HG02852 (cell line): ENCODE data around the gene NTPCR.
"Not testable (repeated sequence)": the region's sequence is repeated elsewhere in the genome, so short reads cannot be mapped to it uniquely, and the experiment has no call there.

Experiments used
- ATAC-seq: cut with Tn5 transposase; IDR thresholded peaks from one replicate; pipeline ENCODE4 v1.9.1; 2021; ENCODE audit warnings: mild to moderate bottlenecking, moderate library complexity; ENCODE audit not compliant: unreplicated experiment

Gene NTPCR

DNA sequence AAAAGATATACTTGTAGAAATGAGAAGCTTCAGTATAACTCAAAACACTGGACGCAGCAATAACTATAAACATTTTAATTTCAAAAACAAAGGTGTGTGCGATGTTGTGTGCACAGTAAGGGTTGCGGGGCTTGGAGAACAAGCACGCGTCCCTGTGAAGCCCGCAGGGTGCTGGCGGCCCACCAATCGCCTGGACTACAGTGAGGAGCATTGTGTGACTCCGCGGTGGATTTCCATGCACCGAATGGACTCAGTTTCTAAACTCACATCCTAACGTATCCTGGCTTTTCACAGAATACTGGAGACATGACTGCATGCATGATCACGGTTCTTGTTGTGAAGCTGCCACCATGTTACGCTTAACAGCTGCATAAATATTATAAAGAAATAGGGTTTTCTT, 33.0 kb downstream of the NTPCR start:
- no peak for ATAC-seq

DNA sequence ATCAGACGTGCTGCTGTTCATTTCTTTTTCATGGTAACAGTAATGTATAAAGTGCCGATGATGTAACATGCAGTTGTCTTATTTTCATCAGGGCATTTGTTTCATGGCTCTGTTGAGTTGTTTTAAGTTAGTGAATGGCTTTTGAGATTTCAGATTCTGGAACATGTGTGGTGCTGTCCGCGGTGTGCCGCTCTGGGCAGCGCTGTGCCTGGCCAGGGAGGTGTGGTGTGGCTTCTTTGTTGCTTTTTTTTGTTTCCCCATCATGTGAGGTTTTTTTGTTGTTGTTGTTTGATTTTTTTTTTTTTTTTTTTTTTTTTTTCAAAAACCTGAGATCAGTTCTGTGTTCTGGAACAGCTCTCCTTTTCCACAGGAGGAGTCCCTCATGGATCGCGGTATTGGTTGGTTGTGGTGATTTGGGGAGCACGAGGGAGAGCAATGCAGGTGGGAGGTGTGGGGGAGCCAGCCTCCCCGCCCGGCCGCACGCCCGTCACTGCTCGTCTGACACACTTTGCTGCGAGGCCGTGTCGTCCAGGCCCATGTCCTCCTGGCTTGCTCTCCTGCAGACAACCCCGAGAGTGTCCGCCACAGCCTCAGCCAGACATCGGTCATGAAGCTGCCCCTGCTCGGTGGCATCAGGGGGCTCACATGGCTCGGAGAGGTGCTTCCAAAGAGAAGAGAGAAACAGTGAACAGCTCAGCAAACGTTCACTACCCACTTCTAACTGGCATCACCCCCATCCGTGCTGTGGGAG, 33.6 kb downstream of the NTPCR start:
- no peak for ATAC-seq

DNA sequence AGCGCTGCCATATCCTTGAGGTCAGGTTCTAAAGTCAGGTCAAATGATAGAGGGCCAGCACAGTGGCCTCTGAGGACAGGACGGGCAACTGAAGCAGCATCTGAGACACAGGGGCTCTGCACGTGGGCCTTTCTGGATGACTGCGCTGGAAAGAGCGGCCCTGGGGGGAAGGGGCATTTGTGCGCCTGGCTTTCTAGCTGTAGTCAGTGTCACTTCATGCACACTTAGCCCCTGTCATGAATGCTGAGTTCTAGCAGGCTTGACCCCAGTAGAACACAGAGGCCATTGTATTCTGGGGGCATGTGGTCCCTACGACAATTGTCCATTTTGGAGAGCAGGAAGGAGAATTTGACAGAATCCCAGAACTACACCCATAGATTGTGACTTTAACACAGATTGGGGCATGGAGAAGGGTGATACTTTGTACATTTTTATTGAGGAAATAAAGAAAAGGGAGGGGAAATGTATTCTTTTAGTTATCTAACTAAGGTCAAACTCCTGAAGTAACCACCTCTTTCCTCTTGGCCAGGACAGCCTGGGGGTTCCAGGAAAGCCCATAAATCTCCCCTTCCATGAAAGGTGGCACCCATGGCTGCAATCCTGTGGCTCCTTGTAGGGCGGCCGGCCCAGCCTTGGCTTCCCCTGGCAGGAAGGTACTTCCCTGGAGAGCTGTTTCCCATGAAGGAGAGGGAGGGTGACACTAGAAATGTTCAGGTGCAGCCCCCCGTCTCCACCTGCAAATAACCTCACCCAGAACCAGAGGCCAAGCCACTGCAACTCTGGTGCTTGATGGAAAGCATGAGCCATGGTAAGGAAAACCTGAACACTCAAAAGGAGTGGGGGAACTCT, 34.4 kb downstream of the NTPCR start:
- no peak for ATAC-seq

DNA sequence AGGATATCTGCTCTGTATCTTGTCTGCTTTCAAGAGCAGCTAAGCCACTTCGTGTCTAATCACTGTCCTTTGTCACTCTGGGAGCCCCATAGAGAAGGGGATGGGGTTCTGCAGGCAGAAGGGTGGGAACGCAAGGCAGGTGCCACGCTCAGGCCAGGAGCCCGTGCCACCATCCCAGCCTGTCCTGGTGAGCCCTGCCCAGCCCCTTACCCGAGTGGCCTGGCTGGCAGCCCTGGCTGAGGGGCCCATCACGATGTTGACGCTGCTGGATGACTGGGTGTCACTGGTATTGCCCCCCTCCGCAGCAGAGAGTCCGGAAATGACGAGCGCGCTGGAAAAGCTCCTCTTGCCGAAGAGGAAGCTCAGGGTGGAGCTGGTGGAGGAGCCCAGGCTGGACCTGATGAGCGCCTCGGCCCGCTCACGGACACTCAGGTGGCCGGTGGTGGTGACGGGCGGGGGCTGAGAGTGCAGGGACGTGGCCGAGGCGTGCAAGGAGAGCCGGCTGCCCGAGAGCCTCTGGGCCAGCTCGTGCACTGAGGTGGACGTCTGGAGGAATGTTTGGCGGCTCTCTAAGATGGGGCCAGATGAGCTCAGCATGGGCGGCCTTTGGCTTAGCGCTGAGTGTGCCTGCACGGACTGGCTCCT, 35.6 kb downstream of the NTPCR start:
- ATAC-seq, result no peak

DNA sequence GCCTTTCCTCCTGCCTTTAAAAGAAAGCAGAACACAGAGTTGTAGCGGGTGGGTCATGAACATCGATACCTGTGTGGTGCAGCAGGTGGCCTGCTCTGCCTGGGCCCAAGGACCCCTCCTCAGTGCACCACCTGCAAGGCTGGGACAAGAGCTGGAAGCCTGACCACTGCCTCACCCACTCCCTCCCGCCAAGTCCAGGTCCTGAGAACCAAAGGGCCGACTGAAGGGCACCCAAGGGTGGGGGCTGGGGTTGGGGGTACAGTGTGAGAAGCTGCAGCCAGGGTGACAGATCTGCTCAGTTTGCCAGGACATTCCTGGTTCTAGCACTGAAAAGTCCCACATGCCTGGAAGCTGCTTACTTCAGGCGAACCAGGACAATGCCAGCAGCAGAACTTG, 36.1 kb downstream of the NTPCR start:
- ATAC-seq, result no peak

DNA sequence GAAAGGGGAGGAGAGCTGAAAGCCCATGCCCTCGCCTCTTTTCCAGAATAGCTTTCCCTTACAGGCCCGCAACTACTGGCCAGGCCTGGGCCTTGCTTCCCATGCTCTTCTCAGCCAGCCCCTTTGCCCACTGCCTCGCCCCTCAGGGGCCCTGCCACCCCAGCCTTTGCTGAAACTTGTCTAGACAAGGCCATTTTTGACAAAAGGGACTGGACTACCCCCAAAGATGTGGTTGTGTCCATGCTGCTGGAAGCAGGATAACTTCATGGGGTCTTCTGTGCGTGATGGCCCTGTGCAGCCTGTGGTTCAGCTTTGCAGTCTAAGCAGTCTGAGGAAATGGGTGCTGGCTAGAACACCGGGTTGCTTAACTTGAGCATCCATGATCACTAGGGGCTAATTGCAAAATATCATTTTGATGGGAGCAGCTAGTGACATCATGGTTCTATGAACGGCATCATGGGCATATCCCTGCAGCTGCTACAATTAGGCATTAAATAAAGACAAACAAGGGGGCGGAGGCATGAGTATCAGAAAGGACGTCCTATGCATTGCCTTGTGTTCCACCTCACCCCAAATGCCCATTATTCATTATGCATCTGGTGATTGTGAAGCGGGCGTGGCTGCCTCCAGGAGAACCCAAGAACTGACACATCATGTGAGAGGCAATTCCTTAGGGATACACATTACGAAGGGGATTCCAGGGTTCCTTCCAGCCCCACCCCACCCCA, 36.8 kb downstream of the NTPCR start:
- no peak for ATAC-seq

DNA sequence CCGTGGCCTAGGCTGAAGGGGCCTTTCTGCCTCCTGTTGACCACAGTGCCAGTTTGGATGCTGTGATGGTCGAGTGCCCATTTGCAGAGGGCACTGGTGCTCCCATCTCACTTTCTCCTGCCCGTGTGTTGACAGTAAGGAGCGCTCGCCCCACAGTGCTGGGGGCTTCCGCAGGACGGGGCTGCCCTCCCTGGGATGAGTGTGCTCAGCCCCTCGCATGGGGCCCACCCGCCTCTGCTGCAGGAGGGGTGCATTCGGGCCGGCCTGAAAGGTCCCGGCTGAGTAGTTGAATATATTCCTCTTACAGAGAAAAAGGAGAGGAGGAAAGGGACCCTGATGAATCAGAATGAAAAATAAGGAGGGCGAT, 37.3 kb downstream of the NTPCR start:
- ATAC-seq, result no peak

DNA sequence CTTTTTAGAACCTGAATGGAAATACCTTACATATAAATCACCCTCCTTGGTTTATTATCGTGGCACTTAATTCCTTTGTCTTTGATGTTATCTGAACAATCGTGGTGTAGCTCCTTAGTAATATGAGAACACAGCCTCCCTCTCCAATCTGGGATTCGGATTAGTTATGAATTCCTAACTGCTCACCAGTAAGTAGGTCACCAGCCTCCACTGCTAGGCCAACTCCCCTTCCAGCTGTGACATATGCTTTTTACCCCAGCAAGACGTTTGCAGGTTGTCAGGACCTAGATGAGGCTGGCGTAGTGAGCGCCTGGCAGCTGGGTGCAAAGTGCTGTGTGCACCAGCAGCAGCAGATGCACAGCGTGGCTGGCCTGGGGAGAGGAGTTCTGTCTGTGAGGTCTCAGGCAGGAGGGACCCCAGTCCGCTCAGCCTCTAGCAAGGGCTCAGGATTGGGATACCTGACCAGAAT, 38.2 kb downstream of the NTPCR start:
- no peak for ATAC-seq

DNA sequence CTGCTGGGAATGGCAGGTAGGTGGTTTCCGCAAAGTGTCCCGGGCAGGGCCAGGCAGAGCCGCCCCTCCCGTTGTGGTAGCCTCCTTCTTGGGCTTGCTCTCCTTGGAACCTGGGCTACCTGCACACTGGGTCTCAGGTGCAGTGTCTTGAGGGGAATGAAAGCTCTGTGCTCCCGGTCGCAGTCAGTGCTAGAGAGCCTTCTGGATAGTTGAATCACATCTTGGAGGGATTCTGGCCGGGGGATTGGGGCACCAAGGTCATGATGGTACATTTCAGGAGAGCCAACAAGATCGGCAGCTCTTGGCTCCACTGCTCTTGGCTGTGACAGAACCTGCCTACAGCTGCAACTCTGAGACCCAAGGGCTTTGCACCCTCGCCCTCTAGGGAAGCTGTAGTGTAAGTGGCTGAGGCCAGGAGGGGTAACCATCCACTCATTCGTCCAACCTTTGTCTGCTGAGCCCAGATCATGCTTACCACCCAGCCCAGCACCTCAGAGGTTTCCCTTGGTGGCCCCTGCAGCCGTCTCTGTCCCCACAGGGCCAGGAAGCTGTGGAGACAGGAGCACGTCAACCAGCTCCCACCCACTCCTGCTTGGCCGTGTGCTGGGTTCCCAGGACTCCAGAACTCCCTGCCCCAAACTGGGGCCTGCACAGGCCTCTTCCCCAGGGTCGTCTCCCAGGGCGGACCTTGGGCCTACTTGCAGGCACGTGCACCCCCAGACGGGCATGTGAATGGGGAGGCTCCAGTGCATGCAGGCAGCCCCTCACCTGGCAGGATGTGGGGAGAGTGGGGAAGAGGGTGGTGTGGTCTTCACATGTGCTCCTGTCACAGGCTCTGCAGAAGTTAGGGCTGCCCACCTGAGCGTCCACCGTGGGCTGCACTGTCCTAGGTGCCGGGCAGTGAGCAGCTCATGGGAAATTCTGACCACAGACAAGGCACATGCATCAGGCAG, 40.0 kb downstream of the NTPCR start:
- no peak for ATAC-seq

DNA sequence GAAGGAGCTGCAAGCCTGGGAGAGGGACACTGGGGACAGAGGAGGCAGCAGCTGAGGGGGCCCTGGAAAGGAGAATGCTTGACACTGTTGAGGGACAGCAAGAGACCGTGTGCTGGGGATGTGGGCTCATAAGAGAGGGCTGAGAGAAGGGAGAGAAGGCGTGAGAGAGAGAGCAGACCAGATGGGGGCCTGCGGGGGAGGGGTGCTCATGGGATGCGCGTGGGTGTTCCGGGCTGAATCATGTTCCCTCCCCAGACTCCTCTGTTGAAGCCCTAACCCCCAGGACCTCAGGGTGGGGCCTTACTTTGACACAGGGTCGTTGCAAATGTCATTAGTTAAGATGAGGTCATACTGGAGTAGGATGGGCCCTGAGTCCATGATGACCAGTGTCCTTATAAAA, 40.8 kb downstream of the NTPCR start:
- ATAC-seq, result no peak

DNA sequence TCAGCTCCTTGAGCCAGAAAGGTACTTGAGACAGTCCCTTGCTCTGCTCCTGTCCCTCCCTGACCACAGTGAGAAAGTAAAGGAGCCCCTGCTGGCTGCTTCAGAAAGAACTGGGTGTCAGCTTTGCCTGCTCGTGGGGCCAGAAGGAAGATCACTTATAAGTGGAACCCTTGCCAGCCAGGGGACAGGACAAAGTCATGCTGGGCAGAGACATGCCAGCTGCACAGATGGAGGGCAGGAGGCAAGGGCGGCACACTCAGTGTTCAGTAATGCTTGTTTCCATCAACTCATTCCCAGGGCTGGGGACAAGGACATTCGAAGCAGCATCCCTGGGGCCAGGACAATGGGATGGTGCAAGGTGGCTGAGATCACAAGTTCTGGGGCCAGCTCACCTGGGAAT, 41.8 kb downstream of the NTPCR start:
- no peak for ATAC-seq

DNA sequence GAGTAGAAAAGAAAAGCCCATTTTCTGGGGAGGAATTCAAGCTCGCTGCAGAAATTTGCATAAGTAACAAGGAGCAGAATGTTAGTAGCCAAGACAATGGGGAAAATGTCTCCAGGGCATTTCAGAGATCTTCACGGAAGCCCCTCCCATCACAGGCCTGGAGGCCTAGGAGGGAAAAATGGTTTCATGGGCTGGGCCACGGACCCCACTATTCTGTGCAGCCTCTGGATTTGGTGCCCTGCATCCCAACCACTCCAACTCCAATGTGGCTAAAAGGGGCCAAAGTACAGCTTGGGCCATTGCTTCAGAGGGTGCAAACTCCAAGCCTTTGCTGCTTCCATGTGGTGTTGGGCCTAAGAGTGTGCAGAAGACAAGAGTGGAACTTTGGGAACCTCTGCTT, 43.1 kb downstream of the NTPCR start:
- no peak for ATAC-seq

DNA sequence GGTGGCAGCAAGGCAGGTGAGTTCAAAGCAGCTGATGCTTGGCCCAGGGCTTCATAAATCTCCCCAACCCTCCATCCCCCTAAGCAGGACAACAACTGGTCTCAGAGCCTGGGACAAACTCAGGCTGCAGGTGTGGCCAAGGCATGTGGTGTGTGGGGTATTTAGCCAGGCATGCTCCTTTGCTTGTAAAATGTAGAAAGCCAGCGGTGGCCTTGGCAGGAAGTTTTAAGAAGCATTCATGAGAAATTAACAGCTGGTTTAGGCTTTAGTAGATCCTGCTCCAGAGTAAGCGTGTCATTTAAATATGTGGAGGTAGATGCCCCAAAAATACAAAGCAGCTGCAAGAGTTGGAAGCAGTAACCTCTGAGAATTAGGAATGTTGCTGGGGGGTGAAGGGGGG, 44.8 kb downstream of the NTPCR start:
- no peak for ATAC-seq

DNA sequence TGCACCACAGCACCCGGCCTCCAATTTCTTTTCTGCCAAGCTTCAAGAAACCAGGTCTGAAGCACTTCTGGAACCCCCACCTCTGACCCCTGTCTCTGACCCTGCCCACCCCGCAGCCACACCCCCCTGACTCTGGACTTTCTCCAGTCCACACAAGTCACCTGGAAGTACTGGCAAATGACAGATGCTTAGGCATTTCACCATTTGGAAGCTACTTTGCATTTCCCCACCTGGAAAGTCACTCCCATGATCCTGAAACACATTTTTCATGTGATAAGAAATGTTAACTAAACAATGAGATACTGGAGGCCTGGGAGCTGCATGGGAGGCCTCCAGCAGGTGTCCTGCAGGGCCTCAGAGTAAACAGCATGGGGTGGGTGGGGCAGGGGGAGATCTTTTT, 45.7 kb downstream of the NTPCR start:
- no peak for ATAC-seq

DNA sequence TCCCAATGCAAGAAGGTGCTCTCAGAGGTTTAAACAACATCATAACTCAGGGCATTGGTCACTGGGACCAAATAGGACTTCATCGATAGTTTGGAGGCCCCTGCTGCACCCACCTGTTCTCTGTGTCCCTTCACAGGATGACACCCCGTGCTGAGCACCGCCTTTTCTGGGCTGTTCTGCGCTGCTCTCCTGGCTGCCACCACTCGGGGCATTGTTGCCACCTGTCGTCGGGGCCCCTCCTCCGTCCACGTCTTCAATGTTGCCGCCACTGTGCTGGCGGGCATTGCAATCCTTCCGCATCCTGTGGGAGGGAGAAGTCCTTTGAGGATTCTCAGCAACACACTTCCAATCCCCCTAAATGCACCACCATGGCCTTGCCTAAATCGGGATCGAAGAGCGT, 47.7 kb downstream of the NTPCR start:
- no peak for ATAC-seq

DNA sequence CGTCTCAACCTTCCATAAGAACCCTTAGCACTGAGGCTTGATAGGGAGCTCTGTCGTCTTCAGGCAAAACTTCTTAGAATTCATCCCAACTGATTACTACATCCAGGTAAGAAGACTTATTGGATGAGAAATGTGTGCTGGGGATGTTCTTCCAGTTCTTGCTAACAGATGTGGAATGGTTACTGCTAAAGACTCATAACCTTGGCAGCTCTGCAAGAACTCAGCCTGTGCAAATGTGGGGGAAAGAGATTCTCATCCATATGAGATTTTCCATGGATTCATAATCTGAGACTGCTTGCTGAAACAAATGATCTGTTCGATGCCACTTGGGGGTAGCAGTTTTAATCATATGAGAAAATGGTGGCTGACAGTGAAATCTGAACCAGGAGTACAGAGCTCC, 48.2 kb downstream of the NTPCR start:
- ATAC-seq, result no peak

DNA sequence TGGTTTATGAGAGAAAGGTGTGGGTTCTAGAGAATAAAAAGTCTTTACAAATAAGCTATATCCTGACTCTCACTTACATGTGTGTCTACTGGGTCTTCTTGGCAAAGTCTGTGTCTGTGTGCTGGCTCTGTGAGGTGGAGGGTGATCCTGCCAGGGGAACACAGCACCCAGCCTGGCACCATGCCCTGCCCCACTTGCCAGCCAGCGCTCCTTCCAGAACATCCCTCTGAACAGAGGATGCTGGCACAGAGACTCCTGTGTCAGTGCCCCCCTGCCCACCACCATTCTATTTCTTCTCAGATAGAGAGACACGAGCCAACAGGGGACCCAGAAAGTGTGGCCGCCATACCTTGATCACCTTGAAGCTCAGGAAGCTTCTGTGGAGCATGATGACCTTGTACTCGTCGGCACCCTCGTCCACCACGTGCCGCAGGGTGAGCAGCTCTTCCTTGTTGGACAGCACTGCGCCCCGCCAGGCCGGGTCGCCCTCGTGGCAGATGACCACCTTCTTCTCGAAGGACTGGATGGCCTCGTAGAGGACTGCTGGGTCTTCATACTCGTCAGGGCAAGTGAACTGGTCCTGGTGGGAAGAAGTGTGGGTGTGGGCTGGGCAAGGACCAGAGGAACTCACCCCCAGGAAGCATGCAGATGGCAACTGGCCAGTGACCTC, 49.7 kb downstream of the NTPCR start:
- ATAC-seq, result no peak

DNA sequence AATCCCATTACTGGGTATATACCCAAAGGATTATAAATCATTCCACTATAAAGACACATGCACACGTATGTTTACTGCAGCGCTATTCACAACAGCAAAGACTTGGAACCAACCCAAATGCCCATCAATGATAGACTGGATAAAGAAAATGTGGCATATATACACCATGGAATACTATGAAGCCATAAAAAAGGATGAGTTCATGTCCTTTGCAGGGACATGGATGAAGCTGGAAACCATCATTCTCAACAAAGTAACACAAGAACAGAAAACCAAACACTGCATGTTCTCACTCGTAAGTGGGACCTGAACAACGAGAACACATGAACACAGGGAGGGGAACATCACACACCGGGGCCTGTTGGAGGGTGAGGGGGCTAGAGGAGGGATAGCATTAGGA, 53.2 kb downstream of the NTPCR start:
- ATAC-seq, result not testable (repeated sequence)

DNA sequence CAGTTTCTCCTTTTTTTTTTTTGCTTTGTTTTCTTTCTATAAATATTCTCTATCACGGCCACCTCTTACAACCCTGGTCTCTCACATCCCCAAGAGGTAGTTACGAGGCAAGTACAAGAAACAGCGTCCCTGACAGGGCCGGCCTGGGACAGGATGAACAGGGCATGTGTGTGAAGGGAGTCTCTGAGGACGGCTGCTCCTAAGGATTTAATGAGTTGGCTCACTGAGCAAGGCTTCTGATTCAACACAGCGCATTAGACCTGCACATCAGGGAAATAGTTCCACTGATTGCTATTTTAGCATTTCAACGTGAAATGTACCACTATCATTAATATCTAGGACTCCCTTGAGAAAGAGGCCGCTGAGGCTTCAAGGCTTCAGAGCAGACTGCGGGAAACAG, 54.0 kb downstream of the NTPCR start:
- no peak for ATAC-seq

DNA sequence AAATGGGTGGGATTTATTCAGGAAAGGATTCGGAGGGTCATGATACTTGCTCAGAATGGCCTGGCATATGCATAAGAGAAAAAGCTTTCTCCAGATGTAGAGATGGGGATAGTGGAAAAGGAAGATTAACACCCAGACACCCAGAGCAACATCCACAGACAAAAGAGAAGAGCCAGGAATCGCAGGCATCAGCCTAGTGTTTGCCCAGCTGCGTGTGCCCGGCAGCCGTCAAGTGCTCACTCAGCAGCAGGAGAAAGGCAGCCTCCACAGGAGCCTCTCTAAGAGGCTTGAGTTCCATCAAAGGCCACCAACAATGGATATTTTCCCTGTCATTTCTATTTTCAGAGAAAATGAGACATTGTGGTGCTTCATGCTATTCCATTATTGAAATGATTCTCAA, 54.7 kb downstream of the NTPCR start:
- ATAC-seq, result no peak
